Measurements from ENCODE around the gene CEPT1. TPM values are rescaled to one million over a fixed set of nuclear protein-coding genes. Genes with fewer than 3 reads are reported as not detected.

Gene CEPT1
- total RNA-seq, 1 experiment from 2014 or later, result 33.0 TPM

- H3K56ac ChIP-seq (ENCODE audit: insufficient read length, low read depth, low read length), result no peak overlapping the region
- H3T11ph ChIP-seq (ENCODE audit: low read length), result no peak overlapping the region
- H2BK120ac ChIP-seq (ENCODE audit: low read depth, low read length, poor library complexity, severe bottlenecking), result no peak overlapping the region
- H4K8ac ChIP-seq (replicated peaks; ENCODE audit: insufficient read length, low read depth, low read length), result no peak overlapping the region
- no peak overlapping the region for H3K9ac ChIP-seq (ENCODE audit: extremely low read depth, insufficient read length, low read length)
- no peak overlapping the region for H4K91ac ChIP-seq (ENCODE audit: insufficient read length, low read depth, low read length)
- TF ChIP-seq CTCF (conservative IDR thresholded peaks at IDR 0.05), result no peak
- no peak overlapping the region for H3K4ac ChIP-seq (ENCODE audit: low read depth, low read length)
- Mint-ChIP-seq H3K9me3 (no peaks in the 10 kb centered on the region; a peak in 1 of 5 replicates), H3K27ac (peak overlapping the region in 2 of 3 experiments; percentile 14 to 80; a peak in 3 of 7 replicates), H3K4me3 (no peak overlapping the region), H3K36me3 (ENCODE audit: insufficient read depth in 1 of 3, low read depth in 3 of 3) (no peaks in the 10 kb centered on the region; a peak in 1 of 7 replicates), H3K4me1 (peaks cover 47 to 53% of the 10 kb centered on the region in 2 experiments), H3K27me3 (ENCODE audit: low read depth) (no peaks in the 10 kb centered on the region)
- no peak overlapping the region for H2BK12ac ChIP-seq (ENCODE audit: insufficient read length, low read depth, low read length)
- H2AK5ac ChIP-seq (ENCODE audit: insufficient read length, low read length), result no peak overlapping the region
- no peak overlapping the region for H3K27ac ChIP-seq (ENCODE audit: insufficient read length, low read depth, low read length)
- no CpG with 5 or more reads among the region's 6 CpGs for WGBS (ENCODE audit: extremely low coverage, insufficient read length, low lambda C conversion rate)
- DNase-seq, result no peak
- H2BK15ac ChIP-seq (ENCODE audit: low read depth, low read length), result no peak overlapping the region
- no peak overlapping the region for H2AFZ ChIP-seq (ENCODE audit: low read length)
- H2BK5ac ChIP-seq (ENCODE audit: insufficient read length, low read length), result no peak overlapping the region
- peaks cover 7% of the 10 kb centered on the region; the same call in 1 of the 2 replicates for H3K4me1 ChIP-seq (ENCODE audit: insufficient read depth, low read length)
- no peaks in the 10 kb centered on the region for H3K79me1 ChIP-seq (ENCODE audit: insufficient read depth, low read depth, low read length, poor library complexity, severe bottlenecking)
- H3K79me2 ChIP-seq (ENCODE audit: insufficient read depth, low read length), result no peaks in the 10 kb centered on the region
- H3K18ac ChIP-seq (ENCODE audit: insufficient read length, low read depth, low read length), result no peak overlapping the region
- H3K27me3 ChIP-seq (ENCODE audit: insufficient read depth, low read length), result no peaks in the 10 kb centered on the region
- no peak overlapping the region for H3K23ac ChIP-seq (ENCODE audit: insufficient read length, low read depth, low read length)
- H3K14ac ChIP-seq (ENCODE audit: insufficient read depth, low read length), result no peak overlapping the region
- no peaks in the 10 kb centered on the region for H4K20me1 ChIP-seq (ENCODE audit: control insufficient read depth, insufficient read depth, insufficient read length)
- no peak overlapping the region for H3K4me2 ChIP-seq (ENCODE audit: insufficient read depth, insufficient read length, low read length)
- no peak overlapping the region for H2BK20ac ChIP-seq (ENCODE audit: low read depth, low read length, poor library complexity, severe bottlenecking)
- H3K9me3 ChIP-seq (ENCODE audit: control insufficient read depth, low read depth, low read length), result no peaks in the 10 kb centered on the region
- H4K5ac ChIP-seq (ENCODE audit: insufficient read length, low read depth, low read length), result no peak overlapping the region
- no peaks in the 10 kb centered on the region for H3K23me2 ChIP-seq (ENCODE audit: insufficient read length, low read depth, low read length, poor library complexity, severe bottlenecking)
These were observed 80.4 kb downstream of the CEPT1 start for GRCh38 chr1:111220302-111220890.

Data from H9 (cell line).